ENCODE data around the gene PNCK.
A peak's percentile ranks its signal among the peaks of the same experiment; 100 is the strongest.

PNCK gene

GRCh38 chrX:153650959-153651358 is 22.7 kb downstream of the PNCK start:
- no peak overlapping the region for H3K4me3 ChIP-seq (replicated peaks; ENCODE audit: low read depth, low read length)
- TF ChIP-seq, protein P1, sequence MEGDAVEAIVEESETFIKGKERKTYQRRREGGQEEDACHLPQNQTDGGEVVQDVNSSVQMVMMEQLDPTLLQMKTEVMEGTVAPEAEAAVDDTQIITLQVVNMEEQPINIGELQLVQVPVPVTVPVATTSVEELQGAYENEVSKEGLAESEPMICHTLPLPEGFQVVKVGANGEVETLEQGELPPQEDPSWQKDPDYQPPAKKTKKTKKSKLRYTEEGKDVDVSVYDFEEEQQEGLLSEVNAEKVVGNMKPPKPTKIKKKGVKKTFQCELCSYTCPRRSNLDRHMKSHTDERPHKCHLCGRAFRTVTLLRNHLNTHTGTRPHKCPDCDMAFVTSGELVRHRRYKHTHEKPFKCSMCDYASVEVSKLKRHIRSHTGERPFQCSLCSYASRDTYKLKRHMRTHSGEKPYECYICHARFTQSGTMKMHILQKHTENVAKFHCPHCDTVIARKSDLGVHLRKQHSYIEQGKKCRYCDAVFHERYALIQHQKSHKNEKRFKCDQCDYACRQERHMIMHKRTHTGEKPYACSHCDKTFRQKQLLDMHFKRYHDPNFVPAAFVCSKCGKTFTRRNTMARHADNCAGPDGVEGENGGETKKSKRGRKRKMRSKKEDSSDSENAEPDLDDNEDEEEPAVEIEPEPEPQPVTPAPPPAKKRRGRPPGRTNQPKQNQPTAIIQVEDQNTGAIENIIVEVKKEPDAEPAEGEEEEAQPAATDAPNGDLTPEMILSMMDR (IDR thresholded peaks at IDR 0.05; ENCODE audit: insufficient read depth, low read length, poor library complexity, severe bottlenecking) = no peak
- DNase-seq (ENCODE audit: extremely low read depth, insufficient read length) = no peak
- no peaks in the 10 kb centered on the region for H3K36me3 ChIP-seq (ENCODE audit: control insufficient read depth, insufficient read depth, low read length)
- no peaks in the 10 kb centered on the region; the same call in 1 of the 2 replicates for H3K27me3 ChIP-seq (replicated peaks; ENCODE audit: control insufficient read depth, insufficient read depth, low read length)

DNA sequence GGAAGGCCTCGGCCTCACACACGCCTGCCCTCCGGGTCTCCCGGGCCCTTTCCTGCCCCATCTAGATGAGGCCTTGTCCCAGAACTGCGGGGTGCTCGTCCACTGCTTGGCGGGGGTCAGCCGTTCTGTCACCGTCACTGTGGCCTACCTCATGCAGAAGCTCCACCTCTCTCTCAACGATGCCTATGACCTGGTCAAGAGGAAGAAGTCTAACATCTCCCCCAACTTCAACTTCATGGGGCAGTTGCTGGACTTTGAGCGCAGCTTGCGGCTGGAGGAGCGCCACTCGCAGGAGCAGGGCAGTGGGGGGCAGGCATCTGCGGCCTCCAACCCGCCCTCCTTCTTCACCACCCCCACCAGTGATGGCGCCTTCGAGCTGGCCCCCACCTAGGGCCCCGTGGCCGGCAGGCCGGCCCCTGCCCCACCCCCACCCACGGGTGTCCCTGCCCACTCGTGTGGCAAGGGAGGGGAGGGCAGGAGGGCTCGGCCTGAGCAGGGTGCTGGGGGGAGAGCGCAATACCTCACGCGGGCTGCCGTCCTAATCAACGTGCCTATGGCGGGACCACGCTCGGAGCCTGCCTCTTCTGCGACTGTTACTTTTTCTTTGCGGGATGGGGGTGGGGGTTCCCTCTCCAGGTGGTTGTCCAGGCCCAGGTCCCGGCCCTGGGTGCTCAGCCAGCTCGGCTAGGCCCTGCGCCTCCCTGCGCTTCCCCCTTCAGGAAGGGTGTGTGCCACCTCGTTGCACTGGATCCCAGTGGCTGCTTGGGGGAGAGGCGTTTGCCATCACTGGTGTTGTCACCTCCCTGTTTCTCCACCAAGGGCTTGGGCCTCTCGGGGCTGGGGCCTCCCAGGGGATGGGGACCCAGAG is 23.5 kb downstream of the PNCK start:
- DNase-seq (ENCODE audit: extremely low read depth, insufficient read length) = no peak
- H3K4me3 ChIP-seq (replicated peaks; ENCODE audit: low read depth, low read length) = no peak overlapping the region
- no peaks in the 10 kb centered on the region; the same call in 1 of the 2 replicates for H3K27me3 ChIP-seq (replicated peaks; ENCODE audit: control insufficient read depth, insufficient read depth, low read length)
- TF ChIP-seq, protein P1 (IDR thresholded peaks at IDR 0.05; ENCODE audit: insufficient read depth, low read length, poor library complexity, severe bottlenecking) = no peak
- H3K36me3 ChIP-seq (ENCODE audit: control insufficient read depth, insufficient read depth, low read length) = no peaks in the 10 kb centered on the region

- no peaks in the 10 kb centered on the region for H3K36me3 ChIP-seq (ENCODE audit: control insufficient read depth, insufficient read depth, low read length)
- no peaks in the 10 kb centered on the region; the same call in 1 of the 2 replicates for H3K27me3 ChIP-seq (replicated peaks; ENCODE audit: control insufficient read depth, insufficient read depth, low read length)
- TF ChIP-seq, protein P1 (IDR thresholded peaks at IDR 0.05; ENCODE audit: insufficient read depth, low read length, poor library complexity, severe bottlenecking) = peak; percentile 69
- DNase-seq (ENCODE audit: extremely low read depth, insufficient read length) = no peak
- no peak overlapping the region for H3K4me3 ChIP-seq (replicated peaks; ENCODE audit: low read depth, low read length)
These were observed 24.3 kb downstream of the PNCK start for GRCh38 chrX:153649178-153649914.

DNA sequence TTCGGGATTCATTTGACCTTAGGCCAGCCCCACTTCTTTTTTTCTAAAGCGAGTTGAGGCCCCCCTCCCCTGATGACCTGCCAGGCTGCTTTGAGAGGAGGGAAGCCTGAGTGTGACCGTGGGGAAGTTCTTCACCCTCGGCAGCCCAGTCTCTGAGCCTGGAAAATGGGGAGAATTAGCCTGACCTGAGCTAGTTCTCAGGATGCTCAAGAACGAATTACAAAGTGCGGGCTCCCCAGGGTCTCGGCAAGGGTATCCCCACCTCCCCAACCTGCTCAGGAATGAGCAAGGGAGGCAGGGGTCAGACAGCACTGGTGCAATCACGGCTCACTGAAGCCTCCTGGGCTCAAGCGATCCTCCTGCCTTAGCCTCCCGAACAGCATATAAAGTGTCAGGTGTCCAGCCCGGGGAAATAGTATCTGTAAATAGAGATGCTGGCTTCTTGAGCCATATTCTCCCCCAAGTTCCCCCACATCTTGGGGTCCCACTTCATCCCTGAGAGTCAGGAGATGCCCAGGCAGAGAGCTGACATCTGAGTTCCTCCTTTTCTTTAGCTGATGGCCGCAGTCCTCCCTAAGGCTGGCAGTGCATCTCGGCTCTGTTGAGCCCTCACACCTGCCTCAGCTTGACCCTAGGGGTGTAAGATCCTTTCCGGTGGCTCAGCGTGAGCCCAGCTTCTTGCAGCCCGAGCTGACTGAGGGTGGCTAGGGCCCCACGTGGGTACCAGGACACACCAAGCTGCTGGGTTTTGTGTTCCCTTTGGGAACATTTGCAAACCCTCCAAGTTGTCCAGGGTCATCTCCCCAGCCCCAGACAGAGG is 25.0 kb downstream of the PNCK start:
- Histone ChIP-seq H3K27me3 (replicated peaks; ENCODE audit: control insufficient read depth, insufficient read depth, low read length) (no peaks in the 10 kb centered on the region; the same call in 1 of the 2 replicates), H3K4me3 (replicated peaks; ENCODE audit: low read depth, low read length) (no peak overlapping the region), H3K36me3 (ENCODE audit: control insufficient read depth, insufficient read depth, low read length) (no peaks in the 10 kb centered on the region)
- no peak for DNase-seq (ENCODE audit: extremely low read depth, insufficient read length)
- TF ChIP-seq, protein P1 (IDR thresholded peaks at IDR 0.05; ENCODE audit: insufficient read depth, low read length, poor library complexity, severe bottlenecking) = no peak

DNA sequence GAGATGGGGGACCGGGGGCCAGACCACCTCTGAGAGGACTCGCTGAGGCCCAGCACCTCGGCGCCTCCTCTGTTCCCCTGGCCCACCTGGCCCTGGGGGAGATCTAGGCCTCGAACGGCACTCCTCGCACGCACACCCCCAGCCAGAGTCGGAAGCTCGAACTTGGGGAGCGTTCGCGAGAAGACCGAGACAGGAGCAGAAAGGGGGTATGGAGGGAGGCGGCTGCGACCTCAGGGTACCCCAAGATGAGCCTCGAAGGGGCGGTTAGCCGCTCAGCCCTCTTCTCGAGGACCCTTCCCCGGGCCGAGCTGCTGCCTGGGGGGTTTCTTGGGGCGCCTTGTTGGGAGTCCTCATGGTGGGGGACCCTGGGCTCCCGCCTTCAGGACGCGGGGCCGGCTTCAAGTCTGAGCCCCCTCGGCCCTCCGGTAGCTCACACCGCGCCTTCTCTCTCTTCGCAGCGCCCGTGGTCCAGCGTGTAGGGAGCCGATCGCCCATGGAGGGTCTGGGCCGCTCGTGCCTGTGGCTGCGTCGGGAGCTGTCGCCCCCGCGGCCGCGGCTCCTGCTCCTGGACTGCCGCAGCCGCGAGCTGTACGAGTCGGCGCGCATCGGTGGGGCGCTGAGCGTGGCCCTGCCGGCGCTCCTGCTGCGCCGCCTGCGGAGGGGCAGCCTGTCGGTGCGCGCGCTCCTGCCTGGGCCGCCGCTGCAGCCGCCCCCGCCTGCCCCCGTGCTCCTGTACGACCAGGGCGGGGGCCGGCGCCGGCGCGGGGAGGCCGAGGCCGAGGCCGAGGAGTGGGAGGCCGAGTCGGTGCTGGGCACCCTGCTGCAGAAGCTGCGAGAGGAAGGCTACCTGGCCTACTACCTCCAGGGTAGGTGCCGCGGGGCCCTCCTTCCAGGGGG is 25.9 kb downstream of the PNCK start:
- Histone ChIP-seq H3K27me3 (replicated peaks; ENCODE audit: control insufficient read depth, insufficient read depth, low read length) (no peaks in the 10 kb centered on the region; the same call in 1 of the 2 replicates), H3K36me3 (ENCODE audit: control insufficient read depth, insufficient read depth, low read length) (no peaks in the 10 kb centered on the region), H3K4me3 (replicated peaks; ENCODE audit: low read depth, low read length) (no peak overlapping the region)
- DNase-seq (ENCODE audit: extremely low read depth, insufficient read length) = no peak
- TF ChIP-seq, protein P1 (IDR thresholded peaks at IDR 0.05; ENCODE audit: insufficient read depth, low read length, poor library complexity, severe bottlenecking) = no peak

Measured in GM06990 (cell line).